SIG-M5 (cell line): ENCODE results near the gene SELENOS.
A peak's percentile ranks its signal among the peaks of the same experiment; 100 is the strongest.

Source experiments
- DNase-seq: peaks from one replicate; lab custom pipeline; 2025; lab: John Stamatoyannopoulos, UW

Gene SELENOS

GRCh38 chr15:101276501-101277037 is 716 bp downstream of the SELENOS start:
- no peak for DNase-seq

GRCh38 chr15:101275018-101275417 is 2.3 kb downstream of the SELENOS start:
- DNase-seq = no peak

DNA sequence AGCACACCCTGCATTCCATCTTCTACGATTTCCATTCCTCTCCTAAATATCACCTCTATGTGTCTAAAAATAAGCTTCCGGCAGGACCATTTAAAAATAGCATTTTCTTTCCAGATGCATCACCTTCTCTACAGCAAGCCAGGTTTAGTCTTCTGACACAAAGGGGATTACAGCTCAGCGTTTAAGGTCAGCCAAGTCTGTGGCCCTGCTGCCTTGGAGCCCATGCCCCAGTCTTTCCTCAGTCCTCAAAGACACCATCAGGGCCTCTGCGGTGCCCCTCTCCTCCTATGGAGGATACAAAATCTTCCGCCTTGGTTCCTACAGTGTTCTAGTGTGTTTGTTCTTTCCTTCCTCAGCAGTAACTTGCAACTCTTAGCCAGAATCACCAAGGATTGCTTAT is 3.8 kb downstream of the SELENOS start:
- DNase-seq = no peak

DNA sequence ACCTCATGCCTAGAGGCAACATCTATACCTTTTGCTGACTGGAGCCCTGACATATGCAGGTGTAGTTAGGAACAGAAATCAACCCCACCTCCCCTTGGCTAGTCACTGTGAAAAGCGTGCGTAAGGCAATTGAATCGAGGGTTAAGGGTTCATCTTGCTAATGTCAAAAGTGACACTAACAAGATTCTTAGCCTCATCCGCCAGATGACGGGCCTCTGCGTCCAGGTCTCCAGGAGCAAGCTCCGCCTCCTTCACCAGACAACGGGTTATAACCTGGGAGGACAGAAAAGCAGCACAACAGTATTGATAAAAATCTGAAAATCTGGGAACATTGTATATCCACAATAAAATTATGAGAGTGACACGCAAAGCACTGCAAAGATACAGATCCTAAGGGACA is 4.7 kb downstream of the SELENOS start:
- no peak for DNase-seq

GRCh38 chr15:101269479-101270223 is 7.6 kb downstream of the SELENOS start:
- no peak for DNase-seq

DNA sequence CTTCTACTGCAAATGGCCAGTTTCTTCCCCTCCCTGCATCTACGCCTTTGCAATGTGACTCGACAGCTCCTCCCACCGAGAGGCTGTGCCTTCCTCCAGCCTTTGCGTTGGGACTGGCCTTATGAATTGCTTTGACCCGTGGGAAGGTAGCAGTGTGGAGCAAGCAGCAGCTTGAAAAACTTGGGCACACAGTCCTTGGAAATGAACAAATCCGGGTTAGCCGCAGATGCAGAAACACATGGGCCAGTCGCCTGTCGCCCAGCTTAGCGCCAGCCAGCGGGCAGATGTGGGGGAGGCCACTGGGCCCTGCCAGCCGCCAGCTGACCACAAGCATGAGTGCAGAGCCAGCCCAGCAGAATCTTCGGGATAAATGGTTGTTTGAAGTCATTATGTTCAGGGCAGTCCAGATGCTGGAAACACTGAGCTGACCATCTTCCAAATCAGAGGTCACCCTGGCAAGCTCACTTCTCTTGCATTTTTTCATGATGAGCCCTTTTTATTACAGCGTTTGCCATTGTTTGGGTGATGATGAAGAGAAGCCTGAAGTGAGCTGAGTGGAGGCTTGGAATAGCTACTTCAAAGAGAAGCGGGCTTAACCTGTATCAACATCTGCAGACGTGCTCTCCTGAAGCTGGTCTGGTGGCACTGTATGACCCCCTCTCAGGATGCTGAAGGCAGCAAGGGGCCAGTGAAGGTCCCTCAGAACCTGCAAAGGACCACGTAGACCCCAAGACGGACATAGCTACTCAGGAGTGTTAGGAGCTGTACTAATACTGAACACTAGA is 9.8 kb downstream of the SELENOS start:
- DNase-seq = no peak

DNA sequence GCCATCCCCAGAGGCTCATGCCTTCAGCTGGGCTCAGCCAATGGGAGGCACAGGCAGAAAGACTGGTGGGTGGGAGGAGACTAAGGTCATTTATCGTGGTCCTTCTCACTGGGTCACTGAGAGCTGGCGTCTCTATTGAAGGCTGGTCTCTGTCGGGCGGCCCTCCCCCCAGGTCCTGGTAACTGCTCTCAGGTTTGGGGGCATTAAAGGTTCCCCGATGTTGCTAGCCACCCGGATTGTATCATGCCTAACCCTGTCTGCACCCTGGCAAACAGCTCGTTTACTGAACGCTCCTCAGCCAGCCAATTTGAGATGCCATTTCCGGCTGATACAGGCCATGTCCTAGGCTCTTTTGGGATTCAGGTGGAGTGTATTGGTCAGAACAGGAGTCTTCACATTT is 10.5 kb downstream of the SELENOS start:
- no peak for DNase-seq

DNA sequence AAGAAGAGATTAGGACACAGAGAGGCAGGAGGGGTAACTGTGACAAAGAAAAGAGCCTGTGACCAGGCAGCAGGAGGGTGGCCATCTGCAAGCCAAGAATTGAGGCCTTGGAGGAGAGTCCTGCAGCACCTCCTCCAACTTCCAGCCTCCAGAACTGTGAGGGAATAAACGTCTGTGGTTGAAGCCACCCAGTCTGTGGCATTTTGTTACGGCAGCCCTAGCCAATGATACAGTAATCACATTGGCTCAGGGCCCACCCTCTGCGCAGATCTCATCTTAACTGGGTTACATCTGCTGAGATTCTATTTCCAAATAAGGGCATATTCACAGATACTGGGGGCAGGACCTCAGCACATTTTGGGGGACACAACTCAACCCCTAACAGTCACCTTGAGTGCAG is 11.3 kb downstream of the SELENOS start:
- DNase-seq = no peak

GRCh38 chr15:101264911-101265641 is 12.2 kb downstream of the SELENOS start:
- no peak for DNase-seq

DNA sequence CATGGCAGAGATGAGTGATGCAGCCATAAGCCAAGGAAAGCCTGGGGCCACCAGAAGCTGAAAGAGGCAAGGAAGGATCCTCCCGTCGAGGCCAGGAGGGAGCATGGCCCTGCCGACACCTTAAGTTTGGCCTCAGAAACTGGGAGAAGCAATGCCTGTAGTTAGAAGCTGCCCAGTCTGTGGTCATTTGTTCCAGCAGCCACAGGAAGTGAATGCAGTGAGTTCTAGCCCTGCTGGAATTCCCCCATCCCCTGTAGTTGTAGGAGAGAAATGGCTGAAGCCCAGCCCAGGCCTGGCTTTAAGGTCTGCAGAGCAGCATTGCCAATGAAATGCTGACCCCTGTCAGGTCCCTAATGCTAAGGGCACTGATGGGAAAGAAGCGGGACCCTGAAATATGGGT is 13.3 kb downstream of the SELENOS start:
- no peak for DNase-seq

- no peak for DNase-seq
Measured at GRCh38 chr15:101262551-101262950, 14.7 kb downstream of the SELENOS start.

- no peak for DNase-seq
Measured at GRCh38 chr15:101258238-101259144, 18.8 kb downstream of the SELENOS start.

DNA sequence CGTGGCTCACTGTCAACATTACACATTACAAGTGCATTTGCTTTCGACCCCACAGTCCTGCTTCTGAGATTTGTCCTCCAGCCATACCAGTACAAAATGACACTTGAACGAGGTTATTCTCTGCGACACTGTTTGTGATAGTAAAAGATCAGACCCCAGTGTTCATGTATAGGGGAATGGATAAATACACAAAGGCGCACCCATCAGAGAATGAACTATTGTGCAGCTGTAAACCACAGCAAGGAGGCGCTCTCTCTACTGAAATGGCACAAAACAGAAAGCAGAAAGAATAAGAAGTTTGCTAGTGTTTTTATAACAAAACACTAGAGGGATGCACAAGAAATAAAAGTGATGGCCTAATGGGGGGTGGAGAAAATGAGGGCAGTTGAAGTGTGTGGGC is 20.5 kb downstream of the SELENOS start:
- peak; percentile 13 for DNase-seq

DNA sequence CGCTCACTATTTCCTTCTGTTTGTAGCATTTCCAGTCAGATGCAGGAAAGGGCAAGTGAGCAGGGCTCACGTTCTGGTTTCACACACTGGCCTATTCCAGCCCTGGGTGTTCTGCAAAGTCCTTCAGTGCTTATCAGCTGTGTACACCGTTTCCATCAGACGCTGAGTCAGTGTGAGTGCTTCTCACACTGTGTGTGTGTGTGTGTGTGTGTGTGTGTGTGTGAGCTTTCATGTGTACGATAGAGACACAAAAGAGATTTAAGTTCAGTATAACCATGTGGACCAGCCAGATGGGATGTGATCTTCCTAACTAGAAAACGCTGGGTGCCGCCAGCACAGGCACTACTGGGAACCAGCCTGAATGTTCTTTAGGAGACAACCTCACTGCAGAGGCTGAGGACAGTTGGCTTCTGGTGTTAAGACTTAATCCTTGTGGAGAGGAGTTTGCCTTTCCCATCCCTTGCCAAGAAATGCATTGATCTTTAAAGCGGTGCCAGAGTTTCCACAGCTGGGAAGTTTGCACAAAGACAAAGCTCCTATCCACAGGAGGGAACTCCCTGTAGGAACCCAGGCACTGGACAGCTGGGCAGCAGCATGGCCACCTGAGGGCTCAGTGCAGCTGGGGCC is 21.6 kb downstream of the SELENOS start:
- DNase-seq = no peak

- no peak for DNase-seq
Measured at GRCh38 chr15:101255051-101255395, 22.3 kb downstream of the SELENOS start.

GRCh38 chr15:101254157-101255050 is 22.9 kb downstream of the SELENOS start:
- no peak for DNase-seq

GRCh38 chr15:101252836-101253235 is 24.4 kb downstream of the SELENOS start:
- no peak for DNase-seq

DNA sequence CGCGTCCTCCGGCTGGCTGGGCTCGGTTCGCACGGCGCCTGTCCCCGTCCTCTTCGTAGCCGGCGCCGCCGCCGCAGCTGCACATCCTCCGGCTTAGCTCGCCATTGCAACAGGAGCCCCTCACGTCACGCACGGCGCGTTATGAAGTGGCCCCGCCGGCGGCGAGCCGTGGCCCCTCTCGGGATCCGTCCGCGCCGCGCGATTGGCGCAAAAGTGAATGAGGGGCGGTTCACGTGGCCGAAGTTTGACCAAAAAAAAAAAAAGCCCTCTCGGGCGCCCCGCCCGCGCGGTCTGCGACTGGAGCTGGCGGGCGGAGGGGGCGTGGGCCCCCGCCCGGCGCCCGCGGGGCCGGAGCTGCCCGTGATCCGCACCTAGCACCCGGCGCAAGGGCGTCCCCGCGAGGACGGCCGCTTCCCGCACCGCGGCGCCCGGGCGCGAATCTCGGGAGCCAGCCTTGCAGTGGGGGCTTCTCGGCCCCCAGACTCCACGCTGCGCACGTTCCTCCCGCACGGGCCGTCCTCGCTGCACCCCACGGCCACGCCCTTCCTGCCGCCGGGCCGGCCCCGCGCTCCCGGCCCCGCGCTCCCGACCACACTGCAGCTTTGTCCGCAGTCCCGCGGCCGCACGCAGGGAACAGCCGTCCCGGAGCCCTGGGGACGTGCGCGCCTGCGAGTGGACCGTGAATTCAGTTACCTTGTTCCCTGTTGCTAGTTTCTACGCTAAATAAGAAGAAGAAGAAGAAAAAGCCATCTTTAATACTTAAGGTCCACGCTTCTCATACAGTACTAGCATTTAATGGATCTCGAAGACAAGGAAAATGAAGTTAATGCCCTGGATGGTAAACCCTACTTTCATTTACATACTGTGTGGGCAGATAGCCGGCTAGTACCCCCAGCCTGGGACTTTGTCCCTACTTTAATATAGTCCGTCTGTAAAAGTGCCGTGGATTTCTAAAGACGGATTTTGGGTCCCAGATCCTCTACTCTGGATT is 25.2 kb downstream of the SELENOS start, which contains the start of gene CHSY1:
CHSY1 (minus strand) TSS at position 219 of the 991 bp plus-strand sequence. CDS start 592 bp downstream, outside the sequence.
- peak; percentile 22 for DNase-seq
